H1 (cell line): Measurements from ENCODE around the gene PFKP. TPM values are rescaled to one million over a fixed set of nuclear protein-coding genes. Genes with fewer than 3 reads are reported as not detected.

ENCODE experiments used
- CTCF ChIA-PET: fragments of 300-600 bp; sonication (Branson Sonifier 250); formaldehyde crosslinking; loops from one replicate; lab custom pipeline; 2021; ENCODE audit not compliant: partially characterized antibody; lab: Charles Lee
- POLR2A ChIA-PET: fragments of 300-600 bp; sonication (Branson Sonifier 250); formaldehyde crosslinking; loops from one replicate; lab custom pipeline; 2021; ENCODE audit warnings: inconsistent platforms; ENCODE audit not compliant: partially characterized antibody; lab: Charles Lee
- DNase-seq, 2 experiments: peaks; one replicate each; pipeline versions ENCODE4 v3.0.0 to v3.0.0-alpha.2; 2010 to 2022; ENCODE audit warnings: low spot score in 2 of 2, low read depth in 1 of 2, mixed read lengths in 1 of 2
- FAIRE-seq: peaks from 2 replicates; lab custom pipeline; 2011; peaks lifted over from hg19 to GRCh38; lab: Jason Lieb, UNC
- H2AFZ ChIP-seq: 2 replicates; pipeline ENCODE4 v1.8.1; 2012; ENCODE audit warnings: low read length, inconsistent platforms
- H2AK5ac ChIP-seq: 2 replicates; pipeline ENCODE4 v1.6.1; 2013; ENCODE audit warnings: low read depth, low read length
- H2BK120ac ChIP-seq: replicated peaks from 2 replicates; pipeline ENCODE3; 2013; ENCODE audit warnings: low read depth, low read length, inconsistent platforms
- H2BK12ac ChIP-seq: 2 replicates; pipeline ENCODE4 v1.6.1; 2013; ENCODE audit warnings: low read depth, low read length
- H2BK15ac ChIP-seq: 2 replicates; pipeline ENCODE4 v1.6.1; 2013; ENCODE audit warnings: low read length
- H2BK20ac ChIP-seq: 2 replicates; pipeline ENCODE4 v1.6.1; 2013; ENCODE audit warnings: low read length
- H2BK5ac ChIP-seq: 2 replicates; pipeline ENCODE4 v1.6.1; 2013; ENCODE audit warnings: low read depth, low read length
- H3K14ac ChIP-seq: 2 replicates; pipeline ENCODE4 v1.6.1; 2013; ENCODE audit warnings: inconsistent platforms; ENCODE audit not compliant: insufficient read length
- H3K18ac ChIP-seq: 2 replicates; pipeline ENCODE4 v1.6.1; 2013; ENCODE audit warnings: low read length; ENCODE audit errors: extremely low read depth
- H3K23ac ChIP-seq: 2 replicates; pipeline ENCODE4 v1.6.1; 2013; ENCODE audit warnings: inconsistent platforms; ENCODE audit not compliant: insufficient read length
- H3K23me2 ChIP-seq: 2 replicates; pipeline ENCODE4 v1.6.1; 2013; ENCODE audit warnings: low read depth, low read length
- H3K27ac ChIP-seq: 2 replicates; pipeline ENCODE4 v1.6.1; 2011; ENCODE audit warnings: low read depth, low read length, inconsistent platforms
- H3K27me3 ChIP-seq, 4 experiments: replicated peaks in 1 of 4; 1 replicate in 1 of 4; 2 replicates in 3 of 4; pipeline versions ENCODE4 v1.6.1 to v1.8.1; 2011 to 2013; ENCODE audit warnings: low read length in 3 of 4, mild to moderate bottlenecking in 3 of 4, inconsistent platforms in 2 of 4, mixed read lengths in 2 of 4, moderate library complexity in 1 of 4; ENCODE audit not compliant: control insufficient read depth in 3 of 4, insufficient read depth in 3 of 4; ENCODE audit errors: extremely low read depth in 1 of 4
- H3K36me3 ChIP-seq, 4 experiments: 2 replicates each; pipeline versions ENCODE4 v1.6.1 to v1.8.1; 2011 to 2013; ENCODE audit warnings: mild to moderate bottlenecking in 4 of 4, low read length in 3 of 4, moderate library complexity in 2 of 4, control low read depth in 1 of 4, inconsistent platforms in 1 of 4; ENCODE audit not compliant: insufficient read depth in 4 of 4, control insufficient read depth in 2 of 4
- H3K4ac ChIP-seq: replicated peaks from 2 replicates; pipeline ENCODE3; 2013; ENCODE audit warnings: low read length, low read depth, mixed read lengths, inconsistent platforms; ENCODE audit not compliant: insufficient read length
- H3K4me1 ChIP-seq, 4 experiments: replicated peaks in 1 of 4; 1 replicate in 1 of 4; 2 replicates in 3 of 4; pipeline versions ENCODE4 v1.6.1 to v1.8.1; 2011 to 2013; ENCODE audit warnings: low read length in 3 of 4, inconsistent platforms in 2 of 4, mixed read lengths in 1 of 4; ENCODE audit not compliant: insufficient read depth in 4 of 4, control insufficient read depth in 3 of 4
- H3K4me2 ChIP-seq, 2 experiments: 2 replicates each; pipeline versions ENCODE4 v1.6.1 to v1.8.1; 2011 to 2013; ENCODE audit warnings: low read depth in 2 of 2, low read length in 2 of 2, control low read depth in 1 of 2, inconsistent platforms in 1 of 2, mild to moderate bottlenecking in 1 of 2; ENCODE audit not compliant: insufficient read depth in 1 of 2
- H3K4me3 ChIP-seq, 4 experiments: fragments of 200-600, 300-600 bp in 1 of 4; sonication (generic), shearing (Covaris generic), sonication (Bioruptor Twin) in 1 of 4; 2 replicates each; pipeline versions ENCODE4 v1.5.1 to v1.8.1; 2011 to 2016; ENCODE audit warnings: low read length in 4 of 4, low read depth in 3 of 4, control low read depth in 2 of 4, inconsistent platforms in 2 of 4, mild to moderate bottlenecking in 2 of 4, mixed read lengths in 1 of 4, moderate library complexity in 1 of 4; ENCODE audit not compliant: insufficient read depth in 2 of 4; ENCODE audit errors: extremely low read depth in 1 of 4
- H3K56ac ChIP-seq: replicated peaks from 2 replicates; pipeline ENCODE3; 2013; ENCODE audit warnings: low read depth, mild to moderate bottlenecking, mixed read lengths, low read length, inconsistent platforms; ENCODE audit not compliant: insufficient read length
- H3K79me1 ChIP-seq: 2 replicates; pipeline ENCODE4 v1.6.1; 2013; ENCODE audit warnings: low read depth, low read length, control low read depth
- H3K79me2 ChIP-seq, 2 experiments: 2 replicates each; pipeline versions ENCODE4 v1.6.1 to v1.8.1; 2012 to 2013; ENCODE audit warnings: low read length in 2 of 2, mild to moderate bottlenecking in 2 of 2, inconsistent platforms in 1 of 2; ENCODE audit not compliant: insufficient read depth in 2 of 2, control insufficient read depth in 1 of 2
- H3K9ac ChIP-seq, 4 experiments: replicated peaks in 1 of 4; 1 replicate in 1 of 4; 2 replicates in 3 of 4; pipeline versions ENCODE4 v1.6.1 to v1.8.1; 2011 to 2013; ENCODE audit warnings: low read depth in 3 of 4, low read length in 3 of 4, control low read depth in 2 of 4, mild to moderate bottlenecking in 2 of 4, moderate library complexity in 2 of 4, inconsistent platforms in 1 of 4; ENCODE audit errors: extremely low read depth in 1 of 4
- H3K9me3 ChIP-seq, 2 experiments: 2 replicates each; pipeline versions ENCODE4 v1.6.1 to v1.8.1; 2012 to 2013; ENCODE audit warnings: mild to moderate bottlenecking in 2 of 2, moderate library complexity in 2 of 2, control low read depth in 1 of 2, inconsistent platforms in 1 of 2, low read depth in 1 of 2, low read length in 1 of 2, mixed read lengths in 1 of 2; ENCODE audit not compliant: insufficient read depth in 2 of 2
- H4K20me1 ChIP-seq, 2 experiments: replicated peaks in 1 of 2; 2 replicates each; pipeline versions ENCODE3 to v1.8.1; 2011 to 2013; ENCODE audit warnings: inconsistent platforms in 2 of 2, low read length in 2 of 2, mild to moderate bottlenecking in 1 of 2; ENCODE audit not compliant: insufficient read depth in 2 of 2, control insufficient read depth in 1 of 2
- H4K5ac ChIP-seq: 2 replicates; pipeline ENCODE4 v1.6.1; 2013; ENCODE audit warnings: low read length, low read depth, mixed read lengths, inconsistent platforms; ENCODE audit not compliant: insufficient read length
- H4K8ac ChIP-seq: 2 replicates; pipeline ENCODE4 v1.8.0; 2013; ENCODE audit warnings: mild to moderate bottlenecking, moderate library complexity, low read length, inconsistent platforms; ENCODE audit not compliant: insufficient read depth; ENCODE audit errors: extremely low read depth
- H4K91ac ChIP-seq: replicated peaks from 2 replicates; pipeline ENCODE3; 2013; ENCODE audit warnings: low read length, mixed read lengths, inconsistent platforms; ENCODE audit not compliant: insufficient read length
- ASH2L ChIP-seq: fragments of 200-600, 300-600 bp; sonication (generic); IDR thresholded peaks from one replicate; pipeline ENCODE4 v1.7.1; 2017; ENCODE audit warnings: low read length
- BRCA1 ChIP-seq: IDR thresholded peaks from 2 replicates; pipeline ENCODE4 v1.6.1; 2012; ENCODE audit warnings: low read depth, low read length, improper control_type of control experiment
- KDM5A ChIP-seq: fragments of 200-600 bp; IDR thresholded peaks from 2 replicates; pipeline ENCODE4 v1.7.1; 2012; ENCODE audit warnings: mild to moderate bottlenecking, low read length, inconsistent platforms, mixed read lengths
- SIN3A ChIP-seq, 2 experiments: IDR thresholded peaks in 1 of 2; conservative IDR thresholded peaks in 1 of 2; 2 replicates each; pipeline ENCODE4 v1.6.1; 2011 to 2012; ENCODE audit warnings: low read length in 2 of 2, improper control_type of control experiment in 1 of 2, low read depth in 1 of 2, mild to moderate bottlenecking in 1 of 2
- WGBS, 2 experiments: shearing (Covaris generic) in 1 of 2; methylation state at CpG; one replicate each; pipeline versions ENCODE4 v1.1.6 to v1.1.7; 2013 to 2015; ENCODE audit warnings: low lambda C conversion rate in 2 of 2, mixed read lengths in 2 of 2, inconsistent platforms in 1 of 2, low coverage in 1 of 2, missing lambda C conversion rate in 1 of 2; ENCODE audit not compliant: insufficient replicate concordance in 2 of 2, insufficient coverage in 1 of 2, insufficient read length in 1 of 2; ENCODE audit errors: extremely low coverage in 1 of 2, missing lambda C conversion rate in 1 of 2; 5-methylcytosine and 5-hydroxymethylcytosine counted together
- polyA plus RNA-seq, 7 experiments: library from polyadenylated mRNA; depleted of rRNA in 3 of 7; stranded (reverse) in 5 of 7; unstranded in 2 of 7; fragments of >200 nt in 5 of 7; fragments of 200-250 nt in 2 of 7; gene quantifications; 1 replicate in 5 of 7; 2 replicates in 1 of 7; 4 replicates in 1 of 7; pipeline versions ENCODE4 v1.2.1 to v1.2.3, GENCODE V29; 2011 to 2013; ENCODE audit warnings: missing spikeins in 2 of 7, mixed read lengths in 2 of 7
- total RNA-seq: library from RNA; stranded (reverse); fragmentation: NEBNext Ultra II Directional; extraction: Animal tissue kit (Norgen Biotek cat#: 25700); gene quantifications from 2 replicates; pipeline ENCODE4 v1.2.1, GENCODE V29; 2021

The PFKP gene
- total and polyA plus RNA-seq, 2 of the 8 experiments (the other 6 are each of a cell fraction or from before 2014, with no cell fraction given) = 51.2 to 128 TPM

DNA sequence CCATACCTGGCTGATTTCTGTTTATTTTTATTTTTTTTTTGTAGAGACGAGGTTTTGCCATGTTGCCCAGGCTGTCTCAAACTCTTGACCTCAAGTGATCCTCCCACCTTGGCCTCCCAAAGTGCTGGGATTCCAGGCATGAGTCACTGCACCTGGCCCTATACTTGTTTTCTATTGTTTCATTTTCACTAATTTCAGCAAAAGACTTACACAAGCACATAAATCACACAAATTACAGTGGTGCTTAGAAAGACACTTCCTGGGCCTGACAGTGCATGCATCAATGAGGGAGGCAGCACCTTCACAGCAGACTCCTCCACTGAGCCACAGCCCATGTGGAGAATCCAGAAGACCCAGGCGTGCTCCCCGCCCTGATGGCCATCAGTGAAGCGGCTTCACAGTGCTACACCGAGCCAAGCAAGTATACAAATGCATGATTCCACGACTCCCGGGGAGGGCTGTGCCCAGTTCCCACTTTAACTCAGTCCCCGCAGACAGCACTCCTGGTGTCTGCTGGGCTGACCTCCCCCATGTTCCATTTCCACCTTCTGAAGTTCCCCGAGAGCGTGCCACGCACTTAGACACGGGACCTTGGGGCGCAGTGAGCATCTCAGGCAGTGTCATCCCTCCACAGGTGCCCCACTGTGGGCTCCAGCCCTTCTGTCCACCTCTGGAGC is 84.7 kb downstream of the PFKP start:
- Histone ChIP-seq H3K4me2 (no peak overlapping the region), H3K14ac (no peak overlapping the region), H3K27me3 (no peaks in the 10 kb centered on the region), H2AK5ac (no peak overlapping the region), H3K9ac (no peak overlapping the region), H2BK120ac (no peak overlapping the region), H2AFZ (no peak overlapping the region), H4K8ac (no peak overlapping the region), H3K9me3 (no peaks in the 10 kb centered on the region), H3K79me2 (no peaks in the 10 kb centered on the region), H3K79me1 (no peaks in the 10 kb centered on the region), H2BK20ac (no peak overlapping the region), H2BK15ac (no peak overlapping the region), H3K36me3 (peaks cover 3 to 29% (median 8%) of the 10 kb centered on the region in 4 experiments; a peak in 6 of 8 replicates), H3K56ac (no peak overlapping the region), H3K27ac (no peak overlapping the region), H2BK5ac (no peak overlapping the region), H3K4me3 (no peak overlapping the region), H3K4ac (no peak overlapping the region), H4K20me1 (peaks cover 0 to 2% of the 10 kb centered on the region in 2 experiments), H2BK12ac (no peak overlapping the region), H3K18ac (no peak overlapping the region), H4K91ac (no peak overlapping the region), H3K4me1 (no peaks in the 10 kb centered on the region), H3K23me2 (no peaks in the 10 kb centered on the region), H4K5ac (no peak overlapping the region), H3K23ac (no peak overlapping the region)
- FAIRE-seq (no peak), DNase-seq (no peak)
- ChIA-PET POLR2A (interaction anchor here (0.8 to 1.9 kb wide), 3 partner anchors 8 to 21 kb away, joined by 3 to 5 read pairs (median 3); no protein-coding TSS in a partner anchor), CTCF (interaction anchor here (0.7 to 1.6 kb wide), 4 partner anchors 9 to 71 kb away, joined by 3 to 5 read pairs (median 4); no protein-coding TSS in a partner anchor)
- WGBS, 2 experiments = 86% methylated on average over 13 of the region's 13 CpGs; no CpG with 5 or more reads in 1 of the 2 experiments
- TF ChIP-seq ASH2L = no peak
- TF ChIP-seq BRCA1 = no peak
- TF ChIP-seq KDM5A = no peak
- no peak for TF ChIP-seq SIN3A (conservative IDR thresholded peaks at IDR 0.05 in 1 of 2, IDR thresholded peaks at IDR 0.05 in 1 of 2; ENCODE audit: low read depth in 1 of 2, low read length in 2 of 2)
